AML-193 (cell line): Measurements from ENCODE around the gene RILPL2.
A peak's percentile ranks its signal among the peaks of the same experiment; 100 is the strongest.
"Not testable (repeated sequence)": the region's sequence is repeated elsewhere in the genome, so short reads cannot be mapped to it uniquely, and the experiment has no call there.

Experiments
- DNase-seq, 2 experiments: peaks; one replicate each; lab custom pipeline; 2025; lab: John Stamatoyannopoulos, UW

Gene RILPL2

DNA sequence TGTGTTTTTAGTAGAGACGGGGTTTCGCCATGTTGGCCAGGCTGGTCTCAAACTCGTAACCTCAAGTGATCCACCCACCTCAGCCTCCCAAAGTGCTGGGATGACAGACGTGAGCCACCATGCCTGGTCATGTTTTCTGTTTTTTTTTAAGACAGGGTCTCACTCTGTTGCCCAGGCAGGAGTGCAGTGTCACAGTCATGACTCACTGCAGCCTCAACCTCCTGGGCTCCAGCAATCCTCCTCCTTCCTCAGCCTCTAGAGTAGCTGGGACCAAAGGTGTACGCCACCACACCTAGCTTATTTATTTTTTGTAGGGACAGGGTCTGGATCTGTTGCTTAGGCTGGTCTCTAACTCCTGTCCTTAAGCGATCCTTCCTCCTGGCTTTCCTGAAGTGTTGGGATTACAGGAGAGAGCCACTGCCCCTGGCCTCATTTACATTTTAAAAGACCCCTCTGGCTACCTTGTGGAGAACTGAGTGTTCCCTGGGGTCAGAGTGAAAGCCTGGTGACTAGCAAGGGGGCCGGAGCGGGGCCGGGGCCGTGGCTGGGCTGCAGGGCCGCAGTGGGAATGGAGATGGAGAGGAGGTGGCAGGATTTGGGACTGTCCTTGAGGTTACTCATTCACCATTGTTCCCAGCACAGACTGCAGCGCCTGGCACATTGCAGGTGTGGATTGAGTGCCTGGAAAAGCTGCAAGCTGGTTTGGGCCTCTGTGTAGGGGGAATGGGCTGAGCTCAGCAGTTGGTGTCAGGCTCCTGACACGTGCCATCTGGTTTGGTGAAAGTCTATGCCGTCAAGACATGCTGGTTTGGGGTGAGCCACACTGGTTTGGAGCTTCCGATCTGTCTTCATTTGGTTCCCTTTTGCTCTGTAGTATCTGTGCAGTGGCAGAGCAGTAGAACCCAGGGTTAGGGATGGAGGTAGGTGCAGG is 34.5 kb downstream of the RILPL2 start:
- DNase-seq, result no peak

DNA sequence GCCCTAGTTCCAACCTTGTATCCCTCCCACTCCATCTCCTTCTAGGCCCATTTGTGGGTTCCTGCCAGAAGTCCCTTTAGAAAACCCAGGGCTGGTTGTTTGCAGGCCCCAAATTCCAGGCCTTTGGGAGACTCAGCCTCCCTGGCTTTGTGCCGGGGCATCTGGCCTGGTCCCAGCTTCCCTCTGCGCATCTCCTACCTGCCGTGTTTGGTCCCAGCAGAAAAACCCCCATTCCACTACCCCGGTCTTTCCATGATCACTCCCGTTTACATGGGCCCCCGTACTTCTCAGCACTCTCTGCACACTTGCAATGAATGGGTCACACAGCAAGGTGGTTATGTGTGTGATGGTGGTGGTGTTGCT is 37.2 kb downstream of the RILPL2 start:
- DNase-seq, result no peak

DNA sequence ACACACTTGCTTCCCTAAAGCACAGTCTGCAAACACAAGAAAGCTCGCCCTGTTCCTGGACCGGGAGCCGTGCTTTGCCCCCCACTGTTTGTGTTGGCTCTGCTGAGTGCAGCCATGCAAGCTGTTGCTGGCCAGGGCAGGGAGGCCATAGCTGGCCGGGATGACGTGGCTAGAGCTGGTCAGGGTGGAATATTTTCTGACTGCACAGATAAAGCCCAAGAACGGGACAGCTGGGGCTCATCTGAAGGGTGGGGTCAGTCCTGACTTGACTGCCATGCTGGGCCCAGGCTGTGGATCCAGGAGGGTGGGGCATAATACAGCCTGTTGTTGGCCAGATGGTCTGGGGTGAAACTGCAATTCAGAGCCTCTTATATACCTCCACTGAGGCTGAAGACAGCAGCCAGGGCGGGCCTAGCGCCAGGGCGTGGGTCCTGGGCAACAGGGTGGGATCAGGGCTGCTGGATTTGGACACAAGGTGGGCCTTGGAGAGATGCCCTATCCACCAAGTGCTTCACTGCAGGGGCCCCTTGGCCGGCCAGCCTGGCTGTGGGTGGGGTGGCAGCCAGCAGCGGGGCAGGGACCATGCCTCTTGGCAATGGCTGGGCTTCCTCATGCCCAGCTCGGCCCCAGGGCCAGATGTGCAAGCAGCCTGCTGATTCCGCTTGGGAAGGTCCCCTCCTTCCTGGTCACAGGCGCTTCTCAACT is 37.8 kb downstream of the RILPL2 start:
- DNase-seq, result no peak

DNA sequence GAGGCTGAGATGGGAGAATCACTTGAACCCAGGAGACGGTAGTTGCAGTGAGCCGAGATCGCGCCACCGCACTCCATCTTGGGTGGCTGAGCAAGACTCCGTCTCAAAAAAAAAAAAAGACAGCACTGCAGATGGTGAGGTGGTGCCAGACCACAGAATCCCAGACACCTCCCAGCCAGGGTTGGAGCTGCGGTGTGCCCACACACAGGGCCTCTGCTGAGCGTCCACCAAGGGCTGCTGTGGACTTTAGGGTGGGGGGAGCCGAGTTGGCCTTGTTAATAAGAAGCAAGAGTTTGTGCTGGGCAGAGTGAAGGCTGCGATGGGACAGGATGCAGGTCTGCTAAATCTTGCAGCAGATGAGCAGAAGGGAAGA is 38.3 kb downstream of the RILPL2 start:
- DNase-seq, result no peak

DNA sequence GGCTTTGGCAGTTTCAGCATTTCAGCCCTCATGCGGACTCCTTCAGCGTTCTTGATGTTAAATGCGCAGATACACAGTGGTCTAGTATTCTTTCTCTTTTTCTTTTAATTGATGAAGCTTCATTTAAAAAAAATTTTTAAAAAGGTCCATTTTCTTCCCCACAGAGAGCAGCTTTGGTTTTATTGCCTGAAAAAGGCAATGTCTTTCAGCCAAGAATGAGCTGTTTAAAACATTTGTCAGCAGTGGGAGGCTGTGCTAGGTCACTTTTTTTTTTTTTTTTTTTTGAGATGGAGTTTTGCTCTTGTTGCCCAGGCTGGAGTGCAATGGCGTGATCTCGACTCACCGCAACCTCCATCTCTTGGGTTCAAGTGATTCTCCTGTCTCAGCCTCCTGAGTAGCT is 39.1 kb downstream of the RILPL2 start:
- DNase-seq, result no peak

DNA sequence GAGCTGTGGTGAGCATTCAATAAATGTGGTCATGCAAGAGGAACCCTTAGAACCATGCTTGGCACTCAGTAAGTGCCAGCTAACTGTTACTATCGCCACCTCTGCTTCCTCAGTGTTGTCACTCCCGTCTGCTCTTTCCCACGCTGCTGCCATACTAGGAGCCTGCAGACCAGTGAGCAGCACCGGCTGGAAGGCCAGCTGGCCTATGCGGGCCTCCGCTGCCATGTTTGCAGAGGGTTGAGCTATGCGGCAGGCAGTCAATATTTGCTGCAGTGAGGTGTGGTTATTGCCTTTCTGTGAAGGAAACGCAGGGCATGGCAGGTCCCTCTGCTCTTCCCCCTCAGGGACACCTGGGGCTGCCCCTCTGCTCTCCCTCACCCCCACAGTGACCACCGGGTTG is 39.5 kb downstream of the RILPL2 start:
- DNase-seq, result no peak

DNA sequence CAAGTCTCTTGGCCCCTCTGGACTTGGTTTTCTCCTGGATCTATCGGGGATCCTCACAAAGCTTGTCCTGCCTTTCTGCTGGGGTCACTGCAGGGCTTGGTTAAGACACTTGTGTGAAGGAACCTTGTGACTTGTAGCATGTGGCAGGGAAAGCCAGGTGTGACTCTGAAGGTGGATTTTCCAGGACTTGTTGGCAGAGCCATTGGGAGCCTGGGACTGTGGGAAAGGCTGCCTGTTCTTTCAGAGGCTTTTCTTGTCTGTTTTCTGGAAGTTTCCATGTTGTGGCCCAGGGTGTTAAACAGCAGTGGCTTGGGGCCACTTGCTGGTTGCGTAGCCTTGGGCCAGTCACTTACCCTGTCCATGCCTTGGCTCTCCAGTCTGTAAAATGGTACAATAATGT is 39.9 kb downstream of the RILPL2 start:
- DNase-seq, result no peak

DNA sequence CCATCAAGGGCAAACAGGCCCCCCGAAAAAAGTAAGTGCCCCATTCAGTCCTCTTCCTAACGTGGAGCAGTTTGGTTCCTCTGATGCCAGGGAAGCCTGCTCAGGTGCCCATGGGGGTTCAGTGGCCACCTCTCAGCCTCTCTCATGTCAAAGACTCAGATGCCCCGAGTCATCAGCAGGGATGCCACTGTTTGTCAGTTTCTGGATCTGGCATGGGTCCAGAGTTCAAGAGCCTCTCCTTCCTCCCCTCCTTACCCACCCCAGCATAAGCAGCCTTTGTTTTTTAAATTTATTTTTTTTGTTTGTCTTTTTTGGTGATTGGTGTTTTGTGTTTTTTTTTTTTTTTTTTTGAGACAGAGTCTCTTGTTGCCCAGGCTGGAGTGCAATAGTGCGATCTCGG is 41.2 kb downstream of the RILPL2 start:
- no peak for DNase-seq

DNA sequence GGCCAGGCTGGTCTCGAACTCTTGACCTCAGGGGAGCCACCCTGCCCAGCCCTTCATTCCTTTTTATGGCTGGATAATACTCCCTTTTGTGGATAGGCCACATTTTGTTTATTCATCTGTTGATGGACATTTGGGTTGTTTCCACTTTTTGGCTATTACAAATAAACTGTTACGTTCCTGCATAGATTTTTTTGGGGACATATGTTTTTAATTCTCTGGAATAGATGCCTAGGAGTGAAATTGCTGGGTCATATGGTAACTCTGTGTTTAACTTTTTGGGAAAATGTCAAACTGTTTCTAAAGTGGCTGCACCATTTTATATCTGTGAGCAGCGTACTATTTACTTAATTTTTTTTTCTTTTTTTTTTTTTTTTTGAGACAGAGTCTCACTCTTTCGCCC is 42.7 kb downstream of the RILPL2 start:
- DNase-seq, result no peak

DNA sequence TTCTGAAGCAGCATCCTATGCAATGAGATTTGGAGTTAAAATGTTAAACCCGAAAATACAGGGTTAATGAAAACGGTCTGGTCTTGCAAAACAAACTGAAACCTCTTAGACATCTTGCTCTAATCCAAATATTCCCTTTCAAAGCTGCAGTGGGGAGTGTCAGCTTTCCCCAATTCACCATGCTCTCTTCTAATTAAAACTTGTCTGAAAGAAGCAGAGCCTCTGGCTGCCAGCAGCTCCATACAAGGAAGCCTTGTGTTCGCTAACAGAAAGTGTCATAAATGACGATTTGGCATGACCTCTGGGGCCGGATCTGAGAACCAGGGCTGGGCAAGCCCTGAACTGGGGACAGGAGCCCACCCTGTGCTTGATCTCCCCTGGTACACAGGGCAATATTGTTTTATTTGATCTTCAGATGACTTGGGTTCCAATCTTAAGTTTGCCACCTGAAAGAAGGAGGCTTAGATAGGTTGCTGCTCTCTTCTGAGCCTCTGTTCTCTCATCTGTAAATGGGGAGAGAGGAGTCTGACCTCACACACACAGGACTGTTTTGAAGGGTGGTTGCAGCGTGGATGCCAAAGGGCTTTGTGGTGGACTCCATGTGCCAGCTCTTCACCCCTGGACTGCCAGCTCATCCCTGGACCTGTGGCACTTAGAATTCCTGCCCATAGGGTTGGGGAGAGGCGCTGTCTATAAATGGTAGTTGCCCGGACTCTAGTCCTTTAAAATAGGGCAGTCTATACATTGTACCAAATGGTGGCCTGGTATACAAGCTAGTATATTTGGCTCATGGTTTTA is 44.7 kb downstream of the RILPL2 start:
- DNase-seq, result no peak

DNA sequence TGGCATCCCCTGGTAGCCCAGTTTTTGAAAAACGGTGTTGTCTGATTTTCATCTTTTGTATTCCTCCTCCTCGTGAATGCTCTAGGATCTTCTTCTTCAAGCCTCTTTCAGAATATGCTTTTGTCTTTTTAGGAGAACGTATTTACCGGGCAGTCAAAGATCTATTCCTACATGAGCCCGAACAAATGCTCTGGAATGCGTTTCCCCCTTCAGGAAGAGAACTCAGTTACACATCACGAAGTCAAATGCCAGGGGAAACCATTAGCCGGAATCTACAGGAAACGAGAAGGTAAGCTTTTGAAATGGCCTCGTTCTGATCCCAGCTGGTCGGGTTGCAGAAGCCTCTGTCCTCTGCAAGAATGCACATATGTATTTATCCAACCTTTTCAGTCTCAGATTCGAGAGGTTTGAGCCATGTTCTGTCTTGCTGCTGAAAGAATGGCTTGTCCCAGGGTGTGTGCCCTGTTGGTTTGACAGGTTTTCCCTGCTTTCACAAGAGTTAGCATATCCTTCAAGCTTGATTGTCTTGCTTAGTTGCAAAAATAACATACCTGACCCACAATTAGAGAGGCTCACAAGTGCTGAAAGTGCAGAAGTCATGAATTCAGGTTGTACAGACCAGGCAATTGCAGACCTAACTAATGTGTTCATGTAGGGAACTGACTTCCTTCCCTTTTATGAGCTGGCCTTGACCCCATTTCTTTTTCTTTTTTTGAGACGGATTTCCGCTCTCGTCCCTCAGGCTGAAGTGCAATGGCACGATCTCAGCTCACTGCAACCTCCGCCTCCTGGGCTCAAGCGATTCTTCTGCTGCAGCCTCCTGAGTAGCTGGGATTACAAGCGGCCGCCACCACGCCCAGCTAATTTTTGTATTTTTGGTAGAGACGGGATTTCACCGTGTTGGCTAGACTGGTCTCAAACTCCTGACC is 45.7 kb downstream of the RILPL2 start:
- peak; percentile 27 for DNase-seq

DNA sequence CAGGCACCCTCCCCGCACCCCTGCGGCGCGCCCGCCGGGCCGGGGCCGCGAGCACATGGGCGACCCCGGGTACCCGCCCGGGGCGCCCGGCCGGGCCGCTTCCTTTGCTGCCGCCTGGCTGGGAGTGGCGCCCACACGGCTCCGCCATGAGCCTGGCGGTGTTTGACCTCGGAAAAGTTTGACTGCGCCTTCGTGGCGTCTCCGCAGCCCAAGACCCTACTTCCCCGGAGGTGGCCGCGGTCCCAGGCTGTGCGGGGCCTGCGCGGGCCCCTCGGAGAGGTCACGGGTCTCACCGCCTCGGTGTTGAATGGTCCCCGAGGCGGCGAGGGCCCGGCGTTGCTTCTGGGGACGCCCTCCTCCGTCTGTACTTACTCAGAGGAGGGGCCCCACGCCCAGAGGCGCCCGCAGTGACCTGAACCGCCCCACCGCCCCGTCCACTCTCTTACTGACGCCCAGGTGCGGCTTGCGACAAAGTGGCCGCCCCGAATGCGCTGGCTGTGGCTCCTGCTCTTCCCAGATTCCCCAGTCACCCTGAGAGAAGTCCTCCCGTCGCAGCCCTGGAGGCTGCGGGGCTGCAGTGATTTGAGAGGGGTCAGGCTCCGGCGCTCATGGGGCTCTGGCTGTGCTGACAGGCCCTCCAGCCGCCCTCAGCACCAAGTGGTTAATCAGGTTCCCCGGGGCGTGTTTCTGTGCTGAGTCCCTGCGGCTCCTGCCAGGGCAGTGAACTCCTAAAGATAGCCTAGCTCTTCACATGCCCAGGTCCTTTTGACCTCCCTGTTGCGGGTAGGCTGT is 46.7 kb downstream of the RILPL2 start:
- DNase-seq, result no peak

DNA sequence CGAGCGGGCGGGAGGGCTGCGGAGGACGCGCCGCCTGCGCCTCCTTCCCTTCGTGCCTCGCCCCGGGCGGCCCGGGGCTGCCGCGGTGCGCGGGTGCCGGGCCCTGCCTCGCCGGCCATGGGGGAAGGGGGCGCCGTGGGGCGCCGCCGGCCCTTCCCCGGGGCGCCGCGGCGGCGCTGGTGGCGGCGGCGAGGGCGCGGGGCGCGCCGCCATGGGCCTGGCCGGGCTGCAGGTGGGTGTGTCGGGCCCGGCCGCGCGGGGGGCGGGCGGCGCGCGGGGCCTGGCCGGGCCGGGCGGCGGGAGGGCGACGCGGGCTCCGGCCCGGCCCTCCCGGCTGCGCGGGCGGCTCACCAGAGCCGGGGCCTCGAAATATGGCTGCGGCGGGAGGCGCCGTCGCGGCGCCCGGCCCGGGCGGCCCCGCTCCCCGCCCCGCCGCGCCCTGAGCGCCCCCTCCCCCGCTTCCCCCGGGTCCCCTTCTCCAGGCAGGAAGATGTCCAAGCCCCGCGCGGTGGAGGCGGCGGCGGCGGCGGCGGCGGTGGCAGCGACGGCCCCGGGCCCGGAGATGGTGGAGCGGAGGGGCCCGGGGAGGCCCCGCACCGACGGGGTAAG is 47.4 kb downstream of the RILPL2 start:
- no peak for DNase-seq

DNA sequence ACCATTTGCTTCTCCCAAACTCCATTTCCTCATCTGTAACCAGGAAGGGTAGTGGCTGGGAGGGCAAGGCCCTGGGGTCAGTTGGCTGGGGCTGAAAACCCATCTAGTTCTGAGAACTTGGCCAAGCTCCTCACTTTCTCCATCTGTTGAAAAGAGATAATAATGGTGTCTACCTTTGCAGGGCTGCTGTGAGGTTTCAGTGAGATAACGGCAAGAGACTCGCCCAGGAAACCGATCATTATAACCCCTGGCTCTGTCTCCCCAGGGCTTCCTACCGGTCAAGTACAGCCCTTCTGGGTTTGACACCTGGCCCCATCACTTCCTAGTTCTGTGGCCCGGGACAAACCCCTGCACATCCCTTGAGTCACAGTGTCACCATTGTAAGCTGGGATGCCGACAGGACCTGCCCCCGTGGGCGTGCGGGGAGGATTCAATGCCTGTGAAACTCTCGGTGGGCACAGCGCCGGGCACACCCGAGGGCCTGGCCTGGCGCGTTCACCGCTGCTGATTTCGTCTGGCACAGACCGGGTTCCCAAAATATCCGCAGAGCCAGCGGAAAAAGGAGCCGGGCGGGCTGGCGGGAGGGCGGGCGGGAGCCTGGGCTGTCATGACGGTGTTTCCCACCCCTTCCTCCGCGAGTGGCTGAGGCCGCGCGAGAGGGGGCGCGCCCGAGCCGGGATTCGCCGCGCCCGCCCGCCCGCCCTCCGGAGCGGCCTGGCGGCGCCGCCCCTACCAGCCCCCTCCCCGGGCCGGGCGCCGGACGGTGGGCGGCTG is 48.1 kb downstream of the RILPL2 start:
- DNase-seq, result peak; percentile 55

DNA sequence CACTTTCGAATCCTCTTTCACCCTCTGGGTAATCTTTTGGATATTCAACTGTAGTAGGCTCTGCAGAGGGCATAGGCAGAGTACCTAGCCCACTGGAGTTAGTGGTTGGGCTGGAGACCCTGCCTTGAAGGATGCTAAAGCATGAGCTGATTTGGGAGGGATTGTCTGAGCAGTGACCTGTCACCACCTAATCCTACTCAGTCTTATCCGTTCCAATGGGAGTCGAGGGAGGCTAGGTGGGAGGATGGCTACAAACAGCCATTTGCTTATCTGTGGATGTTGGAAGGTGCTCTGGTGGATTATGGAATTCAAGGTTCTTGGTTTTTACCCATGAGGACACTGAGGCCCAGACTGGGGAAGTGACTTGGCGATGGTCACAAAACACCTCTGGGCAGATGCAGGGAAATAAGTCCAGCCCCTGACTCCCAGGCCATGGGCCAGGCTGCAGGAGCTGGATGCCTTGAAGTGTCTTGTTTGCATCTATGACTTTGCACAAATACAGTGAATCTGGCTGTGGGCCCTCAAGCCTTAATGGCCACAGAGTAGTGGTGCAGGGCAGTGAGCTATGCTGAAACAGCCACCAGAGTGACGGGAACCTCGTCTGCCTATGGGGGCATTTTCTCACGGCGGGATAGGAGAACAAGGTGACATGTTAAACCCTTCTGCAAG is 48.8 kb downstream of the RILPL2 start:
- DNase-seq, result peak; percentile 16 to 26

DNA sequence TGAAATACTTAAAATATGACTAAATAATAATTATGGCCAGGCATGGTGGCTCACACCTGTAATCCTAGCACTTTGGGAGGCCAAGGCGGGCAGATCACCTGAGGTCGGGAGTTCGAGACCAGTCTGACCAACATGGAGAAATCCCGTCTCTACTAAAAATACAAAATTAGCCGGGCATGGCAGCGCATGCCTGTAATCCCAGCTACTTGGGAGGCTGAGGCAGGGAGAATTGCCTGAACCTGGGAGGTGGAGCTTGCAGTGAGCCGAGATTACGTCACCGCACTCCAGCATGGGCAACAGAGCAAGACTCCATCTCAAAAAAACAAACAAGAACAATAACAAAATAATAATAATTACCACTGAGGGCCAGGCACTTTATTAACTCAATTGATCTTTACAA is 50.9 kb downstream of the RILPL2 start:
- DNase-seq, result not testable (repeated sequence)

DNA sequence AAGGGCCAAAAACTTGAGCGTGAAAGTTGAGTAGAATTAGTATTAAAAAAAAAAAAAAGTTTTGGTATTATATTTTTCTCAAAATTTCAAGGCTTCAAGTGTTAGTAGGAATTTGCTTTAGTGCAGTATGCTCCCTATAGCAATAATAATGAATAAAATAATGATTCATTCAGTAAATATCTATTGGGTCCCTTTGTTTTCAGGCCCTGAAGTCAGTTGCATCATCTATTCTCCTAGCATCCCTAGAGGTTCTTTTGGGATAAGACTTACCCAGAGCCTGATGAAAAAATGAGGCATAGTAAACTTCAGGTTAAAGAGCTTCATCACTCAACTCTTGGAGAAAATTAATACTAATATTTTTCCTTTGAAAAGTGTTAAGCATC is 51.5 kb downstream of the RILPL2 start:
- no peak for DNase-seq

DNA sequence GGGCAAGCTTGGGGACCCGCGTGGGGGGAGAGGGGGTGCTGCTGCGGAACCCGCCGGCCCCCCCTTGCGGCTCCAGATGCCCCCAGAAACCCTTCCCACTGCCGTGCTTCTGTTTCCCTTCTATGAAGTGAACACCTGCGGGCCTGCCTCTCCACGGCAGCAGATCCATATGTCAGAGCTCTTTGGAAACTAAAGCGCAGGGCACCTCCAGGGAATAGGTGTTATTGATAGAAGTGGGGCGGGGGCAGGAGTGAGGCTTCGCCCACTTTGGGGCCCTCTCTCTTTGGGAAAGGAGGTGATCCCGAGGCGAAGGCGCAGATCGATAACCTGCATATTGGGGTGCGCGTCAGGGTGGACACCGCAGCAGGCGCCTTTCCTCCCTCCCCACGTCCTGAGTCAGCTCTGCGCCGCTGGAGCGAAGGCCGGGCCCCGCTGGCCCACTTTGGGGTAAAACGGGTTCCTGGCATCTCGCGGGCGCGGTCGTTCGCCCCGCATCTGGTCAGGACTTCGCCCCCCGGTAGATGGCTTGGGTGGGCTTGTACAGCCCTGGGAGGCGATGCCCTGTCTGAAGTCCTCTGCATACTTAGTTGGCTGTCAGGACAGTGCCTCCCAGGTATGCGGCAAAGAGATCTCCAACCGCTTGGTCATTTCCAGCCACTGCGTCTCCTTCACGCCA is 52.0 kb downstream of the RILPL2 start:
- peak in 1 of 2 experiments; percentile 11 for DNase-seq
